Renal cortex interstitium (tissue), 11 donors: ENCODE results near the gene PLEKHH1. TPM values are rescaled to one million over a fixed set of nuclear protein-coding genes. Genes with fewer than 3 reads are reported as not detected.
"Not testable (repeated sequence)": the region's sequence is repeated elsewhere in the genome, so short reads cannot be mapped to it uniquely, and the experiment has no call there.

Experiments used
- DNase-seq, 11 donors: peaks; one replicate each; pipeline ENCODE4 v3.0.0-alpha.2; 2013; ENCODE audit warnings: low read depth in 9 of 11, low spot score in 4 of 11; ENCODE audit errors: extremely low read depth in 1 of 11
- polyA plus RNA-seq, 3 donors: library from polyadenylated mRNA; unstranded; fragments of 120-200 nt; gene quantifications; one replicate each; pipeline ENCODE4 v1.2.1, GENCODE V29; 2013; ENCODE audit not compliant: insufficient read length in 3 of 3

The PLEKHH1 gene
- polyA plus RNA-seq, 3 donors = 43.9 to 75.3 (median 51.7) TPM

GRCh38 chr14:67574806-67575205 is 41.7 kb downstream of the PLEKHH1 start:
- no peak for DNase-seq

- DNase-seq = no peak
Observed at GRCh38 chr14:67575684-67576083, 42.6 kb downstream of the PLEKHH1 start.

- DNase-seq = no peak
Observed at GRCh38 chr14:67576216-67576955, 43.3 kb downstream of the PLEKHH1 start.

GRCh38 chr14:67577181-67577808 is 44.2 kb downstream of the PLEKHH1 start:
- DNase-seq = no peak

- DNase-seq = no peak
Observed at GRCh38 chr14:67577909-67578749, 45.0 kb downstream of the PLEKHH1 start.

GRCh38 chr14:67579040-67579439 is 46.0 kb downstream of the PLEKHH1 start:
- no peak for DNase-seq

- no peak for DNase-seq
Observed at GRCh38 chr14:67579636-67580035, 46.5 kb downstream of the PLEKHH1 start.

GRCh38 chr14:67580336-67581171 is 47.5 kb downstream of the PLEKHH1 start:
- no peak for DNase-seq

- no peak for DNase-seq
Observed at GRCh38 chr14:67581643-67582042, 48.6 kb downstream of the PLEKHH1 start.

GRCh38 chr14:67582061-67582460 is 49.0 kb downstream of the PLEKHH1 start:
- DNase-seq = no peak

- peak in 3 of 11 donors; percentile 35 to 52 (median 40) for DNase-seq
Observed at GRCh38 chr14:67583711-67584644, 50.9 kb downstream of the PLEKHH1 start.

GRCh38 chr14:67584978-67585377 is 51.9 kb downstream of the PLEKHH1 start:
- DNase-seq = no peak

- no peak for DNase-seq
Observed at GRCh38 chr14:67586369-67586768, 53.3 kb downstream of the PLEKHH1 start.

- no peak for DNase-seq
Observed at GRCh38 chr14:67589204-67589770, 56.2 kb downstream of the PLEKHH1 start.

GRCh38 chr14:67593650-67594049 is 60.6 kb downstream of the PLEKHH1 start:
- not testable (repeated sequence) for DNase-seq

- no peak for DNase-seq
Observed at GRCh38 chr14:67595392-67595791, 62.3 kb downstream of the PLEKHH1 start.

- DNase-seq = peak in 10 of 11 donors; percentile 62 to 85 (median 78)
Observed at GRCh38 chr14:67599698-67600561, 66.8 kb downstream of the PLEKHH1 start, which contains the start of gene PIGH. Gene PIGH (minus strand): TSS chr14:67600268. CDS start chr14:67600203, 65 bp downstream.
